NOMO-1 treated with dmso at 0.1 percent for 144 hours (cell line): ENCODE measurements around the gene EIF4H.
"Not testable (repeated sequence)": the region's sequence is repeated elsewhere in the genome, so short reads cannot be mapped to it uniquely, and the experiment has no call there.

Experiments
- DNase-seq: peaks from one replicate; lab custom pipeline; 2025; ENCODE audit not compliant: unreplicated experiment; lab: John Stamatoyannopoulos, UW

Gene EIF4H

DNA sequence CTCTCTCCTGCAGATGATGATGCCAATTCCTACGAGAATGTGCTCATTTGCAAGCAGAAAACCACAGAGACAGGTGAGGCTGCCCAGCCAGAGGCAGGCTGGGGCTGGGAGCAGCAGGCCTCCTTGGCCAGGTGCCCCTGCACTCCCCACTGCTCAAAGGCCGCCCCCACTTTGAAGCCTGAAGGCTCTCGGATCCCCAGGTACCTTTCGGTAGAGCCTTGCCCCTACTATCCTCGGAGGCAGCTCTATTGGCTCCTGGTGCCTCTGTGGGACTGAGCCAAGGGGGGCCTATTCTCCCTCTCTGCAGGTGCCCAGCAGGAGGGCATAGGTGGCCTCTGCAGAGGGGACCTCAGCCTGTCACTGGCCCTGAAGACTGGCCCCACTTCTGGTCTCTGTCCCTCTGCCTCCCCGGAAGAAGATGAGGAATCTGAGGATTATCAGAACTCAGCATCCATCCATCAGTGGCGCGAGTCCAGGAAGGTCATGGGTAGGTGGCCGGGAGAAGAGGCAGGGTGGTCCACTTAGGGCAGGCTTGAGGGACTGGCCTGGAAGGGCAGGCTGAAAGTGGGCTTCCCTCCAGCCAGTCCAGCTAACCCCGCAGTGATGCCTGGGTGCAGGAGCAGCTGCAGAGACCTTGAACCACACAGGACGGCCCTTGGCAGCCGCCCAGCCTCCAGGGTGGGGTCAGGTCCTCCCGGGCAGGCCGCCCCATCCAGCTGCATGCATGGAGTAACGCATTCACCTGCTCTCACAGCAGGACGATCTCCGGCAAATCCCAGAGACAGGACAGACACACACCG lies 49.8 kb downstream of the EIF4H start:
- DNase-seq: no peak

DNA sequence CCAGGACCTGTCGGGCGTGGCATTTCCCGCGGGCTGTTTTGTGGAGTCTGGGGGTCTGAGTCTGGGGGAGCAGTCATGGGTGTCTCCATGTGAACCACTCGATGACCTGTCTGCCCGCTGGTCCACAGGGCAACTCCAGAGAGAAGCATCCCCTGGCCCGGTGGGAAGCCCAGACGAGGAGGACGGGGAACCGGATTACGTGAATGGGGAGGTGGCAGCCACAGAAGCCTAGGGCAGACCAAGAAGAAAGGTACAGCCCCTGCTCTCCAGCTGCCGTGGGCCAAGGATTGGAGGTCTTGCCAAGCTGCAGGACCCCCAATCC lies 50.3 kb downstream of the EIF4H start:
- no peak for DNase-seq

DNA sequence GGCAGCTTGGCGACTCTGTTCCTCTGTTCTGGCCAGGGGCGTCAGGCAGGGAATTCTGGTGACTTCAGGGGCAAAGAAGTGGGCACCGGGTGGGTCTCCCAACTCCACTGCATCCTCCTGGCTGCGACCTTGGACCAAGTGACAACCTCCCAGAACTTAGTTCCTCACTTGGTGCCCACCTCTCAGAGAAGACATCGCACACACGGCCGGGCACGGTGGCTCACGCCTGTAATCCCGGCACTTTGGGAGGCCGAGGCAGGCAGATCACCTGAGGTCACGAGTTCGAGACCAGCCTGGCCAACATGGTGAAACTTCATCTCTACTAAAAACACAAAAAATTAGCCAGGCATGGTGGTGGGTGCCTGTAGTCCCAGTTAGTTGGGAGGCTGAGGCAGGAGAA lies 50.8 kb downstream of the EIF4H start:
- not testable (repeated sequence) for DNase-seq

DNA sequence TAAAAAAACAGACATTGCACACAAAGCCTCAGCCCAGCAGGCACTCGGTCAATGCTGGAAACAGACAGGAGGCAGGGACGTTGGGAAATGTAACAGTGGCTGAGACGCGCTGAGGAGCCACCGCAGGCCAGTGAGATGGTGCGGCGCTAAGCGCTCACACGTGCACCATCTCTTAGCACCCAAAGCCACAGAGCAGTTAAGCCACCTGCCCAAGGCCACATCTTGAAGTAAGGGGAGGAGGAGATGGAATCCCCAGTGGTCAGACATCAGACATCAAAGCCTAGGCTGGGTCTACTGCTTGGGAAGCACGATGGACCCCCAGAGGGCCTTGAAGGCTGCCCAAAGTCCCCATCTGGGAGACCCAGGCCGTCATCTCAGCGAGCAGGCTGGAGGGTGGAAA lies 51.2 kb downstream of the EIF4H start:
- no peak for DNase-seq

DNA sequence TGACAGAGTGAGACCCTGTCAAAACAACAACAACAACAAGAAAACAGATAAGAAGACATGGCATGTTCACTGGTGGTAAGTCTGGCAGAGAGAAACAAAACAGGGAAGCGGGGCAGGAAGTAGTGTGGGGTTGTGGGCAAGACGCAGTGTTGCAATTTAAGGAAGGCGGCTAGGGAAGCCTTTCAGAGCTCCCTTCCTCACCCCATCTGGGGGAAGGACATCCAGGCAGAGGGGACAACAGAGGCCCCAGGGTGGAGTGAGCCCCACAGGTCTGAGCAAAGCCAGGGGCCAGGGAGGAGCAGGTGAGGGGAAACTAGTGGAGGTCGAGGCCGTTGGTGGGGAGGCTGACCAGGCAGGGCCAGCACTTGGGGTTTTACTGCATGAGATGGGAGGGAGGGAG lies 52.5 kb downstream of the EIF4H start:
- peak; percentile 98 for DNase-seq

DNA sequence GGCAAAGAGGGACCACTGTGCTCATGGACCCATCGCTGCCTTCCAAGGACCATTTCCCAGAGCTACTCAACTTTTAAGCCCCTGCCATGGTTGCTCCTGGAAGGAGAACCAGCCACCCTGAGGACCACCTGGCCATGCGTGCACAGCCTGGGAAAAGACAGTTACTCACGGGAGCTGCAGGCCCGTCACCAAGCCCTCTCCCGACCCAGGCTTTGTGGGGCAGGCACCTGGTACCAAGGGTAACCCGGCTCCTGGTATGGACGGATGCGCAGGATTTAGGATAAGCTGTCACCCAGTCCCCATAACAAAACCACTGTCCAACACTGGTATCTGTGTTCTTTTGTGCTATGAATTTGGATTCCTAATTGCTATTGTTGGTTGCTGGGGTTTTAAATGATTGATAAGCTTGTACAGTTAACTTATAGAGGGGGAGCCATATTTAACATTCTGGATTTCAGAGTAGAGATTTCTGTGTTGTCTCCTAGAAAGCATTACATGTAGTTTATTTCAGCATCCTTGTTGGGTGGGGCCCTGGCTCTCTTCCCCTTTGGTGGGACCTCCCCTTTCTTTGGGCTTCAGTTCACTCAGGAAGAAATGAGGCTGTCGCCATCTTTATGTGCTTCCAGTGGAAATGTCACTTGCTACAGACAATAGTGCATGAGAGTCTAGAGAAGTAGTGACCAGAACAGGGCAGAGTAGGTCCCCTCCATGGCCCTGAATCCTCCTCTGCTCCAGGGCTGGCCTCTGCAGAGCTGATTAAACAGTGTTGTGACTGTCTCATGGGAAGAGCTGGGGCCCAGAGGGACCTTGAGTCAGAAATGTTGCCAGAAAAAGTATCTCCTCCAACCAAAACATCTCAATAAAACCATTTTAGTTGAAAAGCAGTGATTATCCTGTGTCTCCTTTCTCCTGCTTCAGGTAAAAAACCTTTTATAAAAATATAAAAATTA lies 55.1 kb downstream of the EIF4H start:
- DNase-seq: peak; percentile 73

DNA sequence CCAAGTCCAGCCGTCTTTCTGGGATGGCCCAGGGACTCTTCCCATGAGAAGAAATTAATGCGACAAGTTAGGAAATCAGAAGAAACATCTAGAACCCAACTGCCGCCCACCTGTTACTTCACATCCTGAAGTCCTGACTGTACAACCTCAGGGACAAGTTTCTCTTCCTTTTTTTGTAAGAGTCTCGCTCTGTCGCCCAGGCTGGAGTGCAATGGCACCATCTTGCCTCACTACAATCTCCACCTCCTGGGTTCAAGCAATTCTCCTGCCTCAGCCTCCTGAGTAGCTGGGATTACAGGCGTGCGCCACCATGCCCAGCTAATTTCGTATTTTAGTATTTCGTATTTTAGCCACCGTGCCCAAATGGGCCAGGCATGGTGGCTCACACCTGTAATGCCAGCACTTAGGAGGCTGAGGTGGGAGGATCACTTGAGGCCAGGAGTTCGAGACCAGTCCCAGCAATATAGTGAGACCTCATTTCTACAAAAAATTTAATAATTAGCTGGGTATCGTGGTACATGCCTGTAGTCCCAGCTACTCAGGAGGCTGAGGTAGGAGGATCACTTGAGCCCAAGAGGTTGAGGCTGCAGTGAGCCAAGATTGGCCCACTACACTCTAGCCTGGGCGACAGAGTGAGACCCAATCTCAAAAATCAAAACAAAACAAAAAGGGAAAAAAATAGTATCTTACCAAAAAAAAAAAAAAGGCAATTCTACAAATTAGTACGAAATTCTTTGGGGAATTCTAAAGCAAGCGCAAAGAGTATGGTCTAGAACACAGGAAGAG lies 56.5 kb downstream of the EIF4H start:
- peak; percentile 99 for DNase-seq

DNA sequence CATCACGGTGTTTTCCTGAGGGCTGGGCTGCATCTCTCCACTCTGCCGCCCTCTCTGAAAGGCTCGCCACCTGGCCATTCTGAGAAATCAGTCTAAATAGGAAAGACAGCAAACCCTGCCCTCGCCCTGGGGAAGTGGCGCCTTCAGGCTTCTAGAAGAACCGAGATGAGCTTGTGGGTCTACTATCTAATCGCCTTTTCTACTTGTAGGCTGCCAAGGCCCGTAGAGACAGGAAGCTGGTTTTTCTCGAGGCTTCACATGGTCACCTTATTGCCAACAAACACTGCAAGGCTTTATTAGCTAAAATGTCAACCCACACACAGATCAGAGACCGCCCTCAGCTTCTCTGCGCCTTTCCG lies 57.1 kb downstream of the EIF4H start:
- DNase-seq: no peak

DNA sequence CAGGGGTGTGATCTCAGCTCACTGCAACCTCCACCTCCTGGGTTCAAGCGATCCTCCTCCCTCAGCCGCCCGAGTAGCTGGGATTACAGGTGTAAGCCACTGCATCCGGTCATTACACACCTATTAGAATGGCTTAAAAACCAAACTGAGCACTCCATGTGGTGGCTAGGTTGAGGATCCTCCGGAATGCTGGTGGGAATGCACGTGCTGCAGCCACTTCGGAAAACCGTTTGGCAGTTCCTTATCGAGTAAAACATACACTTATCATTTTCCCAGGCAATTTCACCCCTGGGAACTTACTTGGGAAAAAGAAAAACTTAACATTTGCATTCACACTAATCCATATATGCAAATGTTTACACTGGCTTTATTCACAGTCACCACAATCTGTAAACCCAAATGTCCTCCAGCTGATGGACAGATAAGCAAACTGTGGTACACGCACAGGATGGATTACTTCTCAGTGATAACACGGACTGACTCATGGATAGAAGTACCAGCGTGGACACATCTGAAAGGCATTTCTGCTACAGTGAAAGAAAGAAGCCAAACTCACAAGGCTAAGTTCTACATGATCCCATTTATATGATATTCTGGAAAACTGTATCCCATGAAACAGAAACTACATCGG lies 59.6 kb downstream of the EIF4H start:
- DNase-seq: no peak

DNA sequence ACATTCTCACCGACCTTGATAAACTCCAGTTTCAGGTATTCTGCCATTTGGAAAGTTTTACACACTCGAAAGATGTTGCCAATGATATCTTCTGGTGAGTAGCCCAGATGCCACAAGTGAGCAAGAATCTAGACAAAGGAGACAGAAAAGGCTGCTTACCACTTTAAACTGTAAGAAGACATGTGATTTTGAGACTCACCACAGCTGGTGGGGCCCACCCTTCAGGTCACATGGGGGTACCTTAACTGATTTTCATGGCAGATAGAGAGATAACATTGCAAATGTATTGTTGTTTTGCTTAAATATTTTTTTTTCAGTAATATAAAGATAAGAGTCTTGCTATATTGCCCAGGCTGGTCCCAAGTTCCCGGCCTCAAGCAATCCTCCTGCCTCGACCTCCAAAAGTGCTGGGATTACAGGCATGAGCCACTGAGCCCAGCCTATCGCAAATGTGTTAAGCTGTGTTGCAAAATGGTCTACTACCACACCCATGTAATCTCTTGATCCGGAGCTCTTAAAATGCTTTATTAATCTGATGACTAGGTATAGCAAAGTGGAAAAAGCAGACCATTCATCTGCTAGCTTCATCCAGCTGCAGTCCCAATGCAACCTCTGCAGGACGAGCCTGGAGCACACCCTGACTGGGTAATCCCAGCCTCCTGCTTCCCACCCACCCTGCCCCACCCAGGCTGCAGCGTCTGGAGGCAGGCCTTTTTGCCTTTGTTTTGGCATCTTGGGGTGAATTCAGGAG lies 61.5 kb downstream of the EIF4H start:
- no peak for DNase-seq

DNA sequence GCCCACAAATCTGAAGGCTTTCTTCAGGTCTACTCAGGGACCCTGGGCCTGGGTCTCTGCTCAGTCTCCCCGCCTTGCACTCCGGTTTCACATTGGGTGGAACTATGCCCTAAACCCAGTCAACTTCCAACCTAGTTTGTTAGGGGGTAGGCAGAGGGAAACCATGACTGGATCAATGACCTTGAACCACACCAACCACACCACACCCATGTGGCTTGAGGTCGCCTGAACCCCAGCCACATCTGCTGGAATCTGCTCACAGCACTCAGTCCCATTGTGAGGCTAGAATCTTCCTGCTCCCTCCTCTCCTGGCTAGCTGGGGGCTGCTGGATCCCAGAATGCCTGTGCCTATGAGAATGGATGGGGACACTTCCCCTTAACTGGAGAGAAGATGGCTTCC lies 62.1 kb downstream of the EIF4H start:
- DNase-seq: no peak

DNA sequence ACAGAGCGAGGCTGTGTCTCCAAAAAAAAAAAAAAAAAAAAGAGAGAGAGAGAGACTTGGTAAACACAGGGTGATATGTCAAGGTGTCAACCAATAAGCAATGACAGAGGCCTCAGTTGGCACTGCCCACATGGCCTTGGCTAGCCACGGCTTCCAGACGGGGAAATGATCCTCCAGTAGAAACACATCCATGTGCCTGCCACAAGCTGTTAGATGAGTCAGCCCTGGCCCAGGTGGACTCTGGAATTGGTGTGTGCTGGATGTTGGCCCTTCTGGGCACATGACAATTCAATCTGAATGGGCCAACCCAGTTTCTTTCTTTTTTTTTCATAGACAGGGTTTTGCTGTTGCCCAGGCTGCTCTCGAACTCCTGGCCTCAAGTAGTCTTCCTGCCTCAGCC lies 66.3 kb downstream of the EIF4H start:
- no peak for DNase-seq

DNA sequence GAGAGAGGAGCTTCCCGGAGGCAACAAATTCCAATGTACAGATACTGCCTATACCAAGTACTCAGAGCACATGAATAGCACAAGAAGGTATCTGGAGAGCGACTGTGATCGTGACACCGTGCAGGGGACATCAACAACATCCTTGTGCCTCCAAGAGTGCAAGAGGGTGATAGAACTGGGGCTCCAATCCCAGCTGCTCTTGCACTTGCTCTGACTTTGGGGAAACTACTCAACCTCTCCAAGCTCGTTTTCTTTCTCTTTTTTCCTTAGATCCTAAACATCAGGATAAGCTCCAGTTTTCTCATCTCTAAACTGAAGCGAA lies 67.9 kb downstream of the EIF4H start:
- DNase-seq: no peak

DNA sequence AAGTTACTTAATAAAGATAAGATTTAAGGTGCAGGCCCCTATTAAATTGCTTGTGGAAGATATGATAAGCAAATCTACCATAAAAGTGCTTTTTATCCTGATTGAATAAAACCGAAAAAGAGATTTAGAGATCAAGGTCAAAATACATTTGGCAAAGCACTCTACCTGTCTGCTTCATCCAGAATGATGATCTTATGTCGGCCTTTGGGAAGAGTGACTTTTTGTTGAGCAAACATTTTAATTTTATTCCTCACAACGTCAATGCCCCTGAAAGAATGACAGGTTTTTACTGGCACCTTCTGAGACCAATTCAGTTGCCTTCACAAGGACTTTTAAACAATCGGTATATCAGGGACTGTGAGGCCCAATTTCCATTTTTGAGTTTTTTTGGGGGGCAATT lies 72.3 kb downstream of the EIF4H start:
- DNase-seq: no peak
